NCI-H446 treated with DMSO at 0.1 percent for 48 hours (cell line): ENCODE measurements around the gene CRMP1.
"Not testable (repeated sequence)": the region's sequence is repeated elsewhere in the genome, so short reads cannot be mapped to it uniquely, and the experiment has no call there.

Source experiments
- DNase-seq: peaks from one replicate; lab custom pipeline; 2025; lab: John Stamatoyannopoulos, UW

The CRMP1 gene

GRCh38 chr4:5856362-5856761 lies 36.5 kb downstream of the CRMP1 start:
- DNase-seq = not testable (repeated sequence)

DNA sequence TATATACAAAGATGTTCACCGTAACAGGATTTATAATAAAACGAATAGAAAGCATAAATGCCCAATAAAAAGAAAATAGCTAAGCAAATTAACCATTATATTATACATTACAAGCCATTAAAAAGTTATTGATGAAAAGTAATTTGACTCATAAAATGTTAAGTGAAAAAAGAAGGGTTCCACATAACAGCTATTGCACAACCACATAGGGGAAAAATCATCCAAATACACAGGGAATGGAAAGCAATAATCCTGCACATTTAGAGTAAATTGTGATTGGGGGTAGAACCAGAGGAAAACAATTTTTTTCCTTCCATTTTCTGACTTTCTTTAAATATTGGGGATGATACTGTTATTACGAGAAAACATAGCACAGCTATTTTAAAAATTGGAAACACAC lies 38.0 kb downstream of the CRMP1 start:
- no peak for DNase-seq

DNA sequence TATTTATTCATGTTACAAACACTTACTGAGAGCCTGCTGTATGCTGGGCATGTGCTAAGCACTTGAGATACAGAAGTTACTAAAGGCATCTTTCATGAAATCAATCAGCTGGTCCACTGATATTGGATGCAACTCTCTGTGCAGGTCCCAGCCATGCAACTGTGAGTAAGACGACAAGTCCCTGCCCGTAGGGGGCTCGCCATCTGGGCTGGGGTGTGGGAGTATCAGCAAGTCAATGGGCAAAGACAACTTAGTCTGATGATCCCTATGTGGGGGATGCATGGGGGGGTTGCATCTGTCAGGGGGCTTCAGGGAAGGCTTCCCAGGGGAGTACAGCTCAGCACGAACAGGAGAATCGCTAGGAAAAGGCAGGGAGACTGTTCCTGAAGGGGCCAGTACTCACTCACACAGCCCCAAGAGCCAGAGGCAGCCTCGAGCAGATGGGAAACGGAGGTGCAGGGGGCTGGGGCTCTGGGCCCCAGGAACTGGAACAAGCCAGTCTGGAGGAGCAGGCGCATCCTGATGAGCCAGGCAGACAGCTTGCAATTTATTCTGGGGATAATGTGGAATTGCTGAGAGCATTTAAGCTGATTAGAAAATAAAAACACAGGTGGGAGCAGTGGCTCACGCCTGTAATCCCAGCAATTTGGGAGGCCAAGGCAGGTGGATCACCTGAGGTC lies 40.2 kb downstream of the CRMP1 start:
- no peak for DNase-seq

- no peak for DNase-seq
These were observed 41.1 kb downstream of the CRMP1 start for GRCh38 chr4:5851637-5852301.

DNA sequence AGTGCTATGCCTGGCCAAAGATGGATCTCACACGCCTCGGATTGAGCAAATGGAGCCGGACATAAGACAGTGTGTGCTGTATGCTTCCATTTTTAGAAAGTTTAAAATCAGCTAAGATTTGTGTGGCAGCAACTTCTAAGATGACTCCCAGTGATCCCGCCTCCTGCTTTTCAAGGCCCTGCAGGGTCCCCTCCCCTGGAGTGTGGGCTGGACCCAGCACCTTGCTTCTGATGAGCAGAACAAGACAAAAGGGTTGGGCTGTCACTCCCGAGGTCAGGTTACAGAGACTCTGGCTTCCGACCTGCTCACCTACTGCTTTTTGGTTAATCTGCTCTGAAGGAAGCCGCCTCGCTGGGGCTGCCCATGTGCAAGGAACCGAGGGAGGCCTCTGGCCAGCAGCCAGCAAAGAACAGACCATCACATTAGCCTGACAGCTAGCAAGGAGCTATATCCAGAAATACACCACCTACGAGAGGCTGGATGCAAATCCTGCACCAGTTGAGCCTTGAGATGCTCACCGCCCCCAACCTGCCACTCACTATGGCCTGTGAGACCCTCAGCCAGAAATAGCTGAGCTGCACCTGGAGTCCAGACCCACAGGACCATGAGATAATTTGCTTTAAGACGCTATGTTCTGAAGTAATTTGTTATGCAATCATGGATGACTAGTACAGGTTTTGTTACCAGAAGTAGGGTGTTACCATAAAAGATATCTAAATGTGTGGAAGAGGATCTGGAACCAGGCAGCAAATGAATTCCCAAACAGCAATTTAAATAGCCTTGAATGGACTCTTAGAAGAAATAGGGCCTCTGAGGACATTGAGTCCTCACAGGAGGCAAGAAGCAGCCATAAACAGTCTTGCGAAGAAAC lies 47.6 kb downstream of the CRMP1 start:
- no peak for DNase-seq

DNA sequence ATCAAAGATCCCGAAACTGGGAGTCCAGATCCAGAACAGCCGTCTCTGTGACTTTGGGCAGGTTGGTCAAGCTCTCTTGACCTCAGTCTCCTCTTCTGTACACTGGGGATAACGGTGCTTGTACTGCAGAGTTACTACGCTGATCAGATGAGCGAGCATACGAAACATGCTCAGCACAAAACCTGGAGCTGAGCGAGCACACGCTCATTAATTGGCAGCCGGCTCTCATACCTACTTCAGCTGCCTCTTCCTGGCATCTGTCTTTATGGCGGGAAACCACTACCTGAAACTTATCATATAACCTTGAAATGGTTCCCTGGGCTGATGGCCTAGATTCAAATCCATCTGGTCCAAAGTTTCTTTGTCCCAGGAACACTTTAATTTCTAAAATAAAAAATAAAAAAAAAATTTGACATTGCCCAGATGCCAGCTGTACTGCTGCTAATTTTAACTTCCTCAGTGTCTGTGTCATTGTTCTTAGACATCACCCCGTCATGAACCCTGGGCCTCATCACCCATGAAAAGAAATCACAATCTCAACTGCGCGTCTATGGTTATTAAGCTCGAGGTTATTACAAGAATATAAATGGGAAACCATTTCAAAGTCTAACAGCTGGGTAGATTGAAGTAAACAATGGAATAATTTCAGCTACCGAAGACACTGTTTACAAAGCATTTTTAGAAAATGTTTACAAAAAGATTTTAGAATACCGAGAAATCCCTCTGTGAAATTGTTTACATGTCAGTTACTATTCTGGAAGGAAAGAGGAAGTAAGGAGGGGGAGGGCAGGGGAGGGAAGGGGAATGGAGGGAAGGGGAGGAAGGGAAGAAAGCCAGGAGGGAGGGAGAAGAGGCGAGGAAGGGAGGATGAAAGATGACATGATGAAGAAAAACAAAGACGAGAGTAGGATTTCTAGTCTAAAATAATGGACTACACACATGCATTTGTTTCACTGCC lies 49.0 kb downstream of the CRMP1 start:
- DNase-seq = no peak

DNA sequence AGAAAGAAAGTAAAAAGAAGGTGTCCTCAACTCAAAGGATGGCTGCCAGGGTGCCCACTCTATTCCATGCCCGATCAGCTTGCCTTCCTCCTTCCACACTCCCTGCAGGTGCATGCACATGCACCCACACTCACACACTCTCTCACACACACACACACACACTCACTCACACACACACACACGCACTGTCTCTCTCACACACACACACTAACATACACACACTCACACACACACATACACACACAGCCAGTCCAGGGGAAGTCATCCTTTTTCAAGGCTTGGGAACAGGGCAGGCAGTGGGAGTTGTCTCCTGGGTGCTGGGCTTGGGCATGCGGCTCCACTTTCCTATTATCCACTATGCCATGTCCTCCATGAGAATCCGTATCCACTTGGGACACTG lies 50.4 kb downstream of the CRMP1 start:
- DNase-seq = no peak

GRCh38 chr4:5839751-5840674 lies 52.9 kb downstream of the CRMP1 start:
- peak; percentile 57 for DNase-seq

GRCh38 chr4:5839332-5839731 lies 53.6 kb downstream of the CRMP1 start:
- no peak for DNase-seq

GRCh38 chr4:5837483-5837882 lies 55.4 kb downstream of the CRMP1 start:
- DNase-seq = not testable (repeated sequence)

DNA sequence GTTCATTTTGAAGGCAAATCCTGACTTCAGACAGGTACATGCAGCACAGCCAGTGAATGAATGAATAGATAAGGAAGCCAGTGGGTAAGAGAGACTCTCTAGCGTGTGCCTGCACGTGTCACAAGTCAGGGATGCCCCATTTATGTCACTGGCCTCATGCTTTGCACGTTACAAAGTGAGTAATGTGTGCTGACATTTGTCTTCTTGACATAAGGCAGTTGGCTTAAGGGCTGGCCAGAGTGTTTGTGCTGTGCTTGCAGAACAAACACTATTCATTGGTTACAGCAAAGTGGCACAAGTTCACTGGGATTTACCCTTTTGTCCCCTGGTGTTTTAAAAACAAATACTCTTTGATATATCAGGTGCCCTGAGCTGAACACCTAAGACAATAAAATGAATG lies 55.9 kb downstream of the CRMP1 start:
- DNase-seq = no peak

- DNase-seq = no peak
These were observed 64.9 kb downstream of the CRMP1 start for GRCh38 chr4:5828005-5828391.

DNA sequence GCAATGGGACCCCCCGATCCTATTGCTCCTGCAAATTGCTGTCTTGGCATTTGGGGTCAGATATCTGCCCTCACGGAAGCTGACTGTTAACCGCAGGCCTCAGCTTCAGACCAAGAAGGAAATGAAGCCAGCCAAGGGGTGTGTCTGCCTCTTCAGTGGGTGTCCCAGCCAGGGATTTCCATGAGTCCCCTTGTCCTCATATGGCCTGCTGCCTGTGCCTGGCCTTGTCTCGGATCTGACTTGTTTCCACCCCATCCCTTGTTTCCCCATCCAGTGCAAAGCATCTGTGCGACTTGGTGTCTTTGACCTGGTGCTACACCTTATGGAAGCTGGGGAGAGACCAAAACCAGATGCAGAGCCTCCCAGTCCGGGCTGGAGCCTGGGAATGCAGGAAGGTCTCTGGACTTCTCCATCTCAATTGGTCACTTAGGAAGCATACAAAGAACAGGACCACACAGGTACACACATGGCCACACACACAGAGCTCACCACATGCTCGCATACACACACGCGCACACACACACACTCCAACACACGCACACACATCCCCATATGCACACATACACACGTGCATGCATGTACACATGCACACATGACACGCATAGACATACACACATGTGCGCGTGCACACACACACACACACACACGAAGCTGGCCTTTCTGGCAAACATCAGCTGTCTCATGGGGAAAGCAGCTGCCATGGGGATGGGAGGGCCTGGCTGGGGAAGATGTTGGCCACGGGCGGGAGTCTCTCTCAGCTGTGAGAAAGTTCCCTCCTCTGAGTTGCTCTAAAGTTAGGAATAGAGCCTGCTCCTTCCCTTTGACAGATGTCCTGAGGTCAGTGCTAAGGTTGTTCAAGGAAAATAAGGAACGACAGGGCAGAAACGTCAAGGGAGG lies 65.5 kb downstream of the CRMP1 start:
- no peak for DNase-seq

DNA sequence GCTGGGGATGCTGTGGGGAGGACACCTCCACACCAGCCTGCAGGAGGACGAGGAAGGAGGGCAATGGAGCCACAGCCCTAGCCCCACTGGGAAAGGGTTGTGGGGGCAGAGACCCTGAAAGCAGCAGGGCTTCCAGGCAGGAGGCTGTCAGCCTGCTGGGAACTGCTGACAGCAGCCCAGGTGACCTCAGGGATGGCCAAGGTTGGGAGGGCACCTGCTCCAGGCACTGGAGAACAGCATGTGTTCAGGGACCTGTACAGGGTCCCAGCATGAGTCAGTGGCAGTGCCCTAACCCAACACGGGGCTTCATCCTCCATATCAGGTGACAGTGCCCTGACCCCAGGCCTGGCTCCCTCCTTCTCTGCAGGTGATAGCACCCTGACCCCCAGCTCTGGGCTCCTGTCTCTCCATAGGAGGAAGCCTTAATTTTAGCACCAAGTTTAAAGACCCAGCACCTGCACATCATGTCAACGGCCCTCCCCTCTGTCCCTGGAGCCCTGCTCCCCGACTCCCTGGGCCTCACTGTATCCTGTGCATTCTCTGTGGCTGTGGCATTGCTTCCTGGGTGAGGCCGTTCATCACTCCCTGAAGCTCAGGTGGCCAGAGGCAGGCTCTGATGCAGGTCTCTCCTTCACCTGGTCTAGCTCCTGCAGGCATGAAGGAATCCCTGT lies 66.3 kb downstream of the CRMP1 start:
- DNase-seq = no peak

GRCh38 chr4:5825321-5826041 lies 67.4 kb downstream of the CRMP1 start:
- no peak for DNase-seq

- DNase-seq = no peak
These were observed 68.3 kb downstream of the CRMP1 start for GRCh38 chr4:5824635-5825034.

- no peak for DNase-seq
These were observed 68.7 kb downstream of the CRMP1 start for GRCh38 chr4:5824227-5824626.

DNA sequence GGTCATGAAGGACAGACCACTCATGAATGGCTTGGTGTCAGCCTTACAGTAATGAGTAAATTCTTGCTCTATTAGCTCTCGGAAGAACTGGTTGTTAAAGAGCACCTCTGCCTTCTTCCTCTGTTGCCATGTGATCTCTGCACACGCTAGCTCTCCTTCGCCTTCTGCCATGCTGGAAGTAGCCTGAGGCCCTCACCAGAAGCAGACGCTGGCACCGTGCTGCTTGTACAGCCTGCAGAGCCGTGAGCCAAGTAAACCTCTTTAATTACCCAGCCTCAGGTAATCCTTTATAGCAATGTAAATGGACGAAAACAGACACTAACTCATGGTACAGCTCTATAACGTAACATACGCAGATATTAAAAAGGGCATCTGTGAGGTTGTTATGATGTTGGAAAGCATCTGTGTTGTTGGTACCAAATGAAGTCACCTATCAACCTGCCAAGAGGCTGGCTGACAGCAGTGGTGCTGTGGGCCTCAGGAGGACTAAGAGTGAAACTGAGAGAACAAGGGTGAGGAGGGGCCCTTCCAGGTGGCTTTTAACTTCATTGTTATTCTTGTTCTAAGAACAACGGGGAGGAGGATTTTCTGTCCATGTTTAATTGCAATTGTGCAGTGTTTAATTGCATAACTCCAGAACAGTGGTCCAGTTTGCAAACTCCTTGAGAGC lies 69.2 kb downstream of the CRMP1 start:
- DNase-seq = no peak
